ENCODE measurements around the gene WNT1.

DNA sequence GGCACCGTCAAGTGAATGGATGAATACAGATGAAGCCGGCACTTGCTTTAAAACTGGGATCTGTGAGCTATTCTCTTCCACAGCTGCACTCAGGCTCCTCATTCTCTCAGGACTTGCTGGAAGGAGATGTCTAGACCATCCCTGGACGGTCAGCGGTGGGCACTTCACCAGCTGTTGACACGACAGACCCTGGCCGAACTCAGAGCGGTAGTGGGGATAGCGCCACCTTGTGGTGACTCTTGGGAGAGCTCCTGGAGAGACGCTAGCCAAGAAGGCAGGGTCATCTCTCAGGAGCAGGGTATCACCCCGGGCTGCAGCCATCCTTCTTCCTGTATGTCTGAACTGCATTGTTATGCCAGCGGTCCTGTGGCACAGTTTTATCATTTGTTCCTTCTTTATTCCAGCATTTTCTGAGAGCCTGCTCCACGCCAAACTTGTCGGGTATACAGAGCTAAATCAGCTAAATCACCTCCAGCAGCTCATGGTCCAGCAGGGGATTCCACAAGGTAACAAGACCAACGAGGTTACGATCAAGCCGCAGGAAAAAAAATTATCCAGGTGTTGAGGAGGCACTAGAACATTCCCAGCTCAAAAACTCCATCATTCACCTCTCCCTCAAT is 10.0 kb downstream of the WNT1 start:
- TF ChIP-seq, protein P1, sequence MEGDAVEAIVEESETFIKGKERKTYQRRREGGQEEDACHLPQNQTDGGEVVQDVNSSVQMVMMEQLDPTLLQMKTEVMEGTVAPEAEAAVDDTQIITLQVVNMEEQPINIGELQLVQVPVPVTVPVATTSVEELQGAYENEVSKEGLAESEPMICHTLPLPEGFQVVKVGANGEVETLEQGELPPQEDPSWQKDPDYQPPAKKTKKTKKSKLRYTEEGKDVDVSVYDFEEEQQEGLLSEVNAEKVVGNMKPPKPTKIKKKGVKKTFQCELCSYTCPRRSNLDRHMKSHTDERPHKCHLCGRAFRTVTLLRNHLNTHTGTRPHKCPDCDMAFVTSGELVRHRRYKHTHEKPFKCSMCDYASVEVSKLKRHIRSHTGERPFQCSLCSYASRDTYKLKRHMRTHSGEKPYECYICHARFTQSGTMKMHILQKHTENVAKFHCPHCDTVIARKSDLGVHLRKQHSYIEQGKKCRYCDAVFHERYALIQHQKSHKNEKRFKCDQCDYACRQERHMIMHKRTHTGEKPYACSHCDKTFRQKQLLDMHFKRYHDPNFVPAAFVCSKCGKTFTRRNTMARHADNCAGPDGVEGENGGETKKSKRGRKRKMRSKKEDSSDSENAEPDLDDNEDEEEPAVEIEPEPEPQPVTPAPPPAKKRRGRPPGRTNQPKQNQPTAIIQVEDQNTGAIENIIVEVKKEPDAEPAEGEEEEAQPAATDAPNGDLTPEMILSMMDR (IDR thresholded peaks at IDR 0.05 in 2 of 3, conservative IDR thresholded peaks at IDR 0.05 in 1 of 3; ENCODE audit: insufficient read depth in 2 of 3, low read depth in 1 of 3, low read length in 3 of 3): peak; percentile 81 to 98 (median 85)
- TF ChIP-seq CHCHD3 (CRISPR knock-in tag; IDR thresholded peaks at IDR 0.05) (no peak), MTA3 (IDR thresholded peaks at IDR 0.05; ENCODE audit: borderline replicate concordance) (no peak), FOS (IDR thresholded peaks at IDR 0.05; ENCODE audit: extremely low read depth, insufficient read length) (no peak), NFIC (IDR thresholded peaks at IDR 0.05) (no peak), TFAP4 (CRISPR knock-in tag; IDR thresholded peaks at IDR 0.05; ENCODE audit: borderline replicate concordance) (peak; percentile 83), ZNF274 (IDR thresholded peaks at IDR 0.05; ENCODE audit: borderline replicate concordance, low read depth, low read length) (no peak), YY1 (IDR thresholded peaks at IDR 0.05; ENCODE audit: borderline replicate concordance in 1 of 3, control insufficient read depth in 1 of 3, extremely low read depth in 1 of 3, insufficient read depth in 3 of 3, insufficient read length in 1 of 3, insufficient replicate concordance in 2 of 3, low read depth in 1 of 3, low read length in 2 of 3) (no peak), ZNF41 (CRISPR knock-in tag; conservative IDR thresholded peaks at IDR 0.05) (no peak), CBX3 (IDR thresholded peaks at IDR 0.05; ENCODE audit: borderline replicate concordance in 1 of 2, low read length in 2 of 2) (no peak), ZBTB49 (CRISPR knock-in tag; IDR thresholded peaks at IDR 0.05; ENCODE audit: borderline replicate concordance) (no peak)

All from K562 (cell line).